Large intestine (tissue), 3 donors: ENCODE results near the gene DNAJB12. TPM values are rescaled to one million over a fixed set of nuclear protein-coding genes. Genes with fewer than 3 reads are reported as not detected.
"Not testable (repeated sequence)": the region's sequence is repeated elsewhere in the genome, so short reads cannot be mapped to it uniquely, and the experiment has no call there.

ENCODE experiments used
- DNase-seq, 2 donors: peaks; one replicate each; pipeline versions ENCODE4 v3.0.0 to v3.0.0-alpha.2; 2013
- H3K27ac ChIP-seq: one replicate; pipeline ENCODE4 v1.5.1; 2013; ENCODE audit warnings: low read length
- H3K27me3 ChIP-seq: 2 replicates; pipeline ENCODE4 v1.6.1; 2013; ENCODE audit warnings: low read length; ENCODE audit not compliant: control insufficient read depth, insufficient read depth
- H3K36me3 ChIP-seq: 2 replicates; pipeline ENCODE4 v1.6.1; 2013; ENCODE audit warnings: low read length; ENCODE audit not compliant: control insufficient read depth, insufficient read depth
- H3K4me1 ChIP-seq: one replicate; pipeline ENCODE4 v1.6.1; 2013; ENCODE audit warnings: low read length; ENCODE audit not compliant: control insufficient read depth, insufficient read depth
- H3K4me3 ChIP-seq: one replicate; pipeline ENCODE4 v1.5.1; 2013; ENCODE audit warnings: low read length
- H3K9me3 ChIP-seq: one replicate; pipeline ENCODE4 v1.6.1; 2013; ENCODE audit warnings: mild to moderate bottlenecking, low read depth, low read length, moderate library complexity; ENCODE audit not compliant: control insufficient read depth
- WGBS: methylation state at CpG from one replicate; pipeline ENCODE4 v1.1.5; 2013; ENCODE audit warnings: low lambda C conversion rate; ENCODE audit not compliant: insufficient coverage; 5-methylcytosine and 5-hydroxymethylcytosine counted together
- polyA plus RNA-seq: library from polyadenylated mRNA; unstranded; fragments of 120-200 nt; gene quantifications from one replicate; pipeline ENCODE4 v1.2.1, GENCODE V29; 2013

Gene DNAJB12
- polyA plus RNA-seq, 1 donor, result 35.3 TPM

DNA sequence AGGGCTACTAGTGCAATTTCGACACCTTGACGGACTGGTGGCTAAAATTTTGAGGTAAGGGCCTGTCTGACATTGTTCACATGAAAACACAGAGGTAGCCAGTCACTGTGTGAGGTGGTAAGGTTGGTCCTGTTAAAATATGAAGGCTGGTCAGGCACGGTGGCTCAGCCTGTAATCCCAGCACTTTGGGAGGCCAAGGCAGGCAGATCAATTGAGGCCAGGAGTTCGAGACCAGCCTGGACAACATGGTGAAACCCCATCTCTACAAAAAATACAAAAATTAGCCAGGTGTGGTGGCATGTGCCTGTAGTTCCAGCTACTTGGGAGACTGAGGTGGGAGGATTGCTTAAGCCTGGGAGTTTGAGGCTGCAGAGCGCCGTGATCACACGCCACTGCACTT is 47.0 kb downstream of the DNAJB12 start:
- Histone ChIP-seq H3K27ac (peak overlapping the region; percentile 74), H3K4me1 (peaks cover 25% of the 10 kb centered on the region)
- not testable (repeated sequence) for H3K27me3 ChIP-seq, DNase-seq, H3K36me3 ChIP-seq, H3K4me3 ChIP-seq, H3K9me3 ChIP-seq
- WGBS, result no CpG with 5 or more reads among the region's 7 CpGs

DNA sequence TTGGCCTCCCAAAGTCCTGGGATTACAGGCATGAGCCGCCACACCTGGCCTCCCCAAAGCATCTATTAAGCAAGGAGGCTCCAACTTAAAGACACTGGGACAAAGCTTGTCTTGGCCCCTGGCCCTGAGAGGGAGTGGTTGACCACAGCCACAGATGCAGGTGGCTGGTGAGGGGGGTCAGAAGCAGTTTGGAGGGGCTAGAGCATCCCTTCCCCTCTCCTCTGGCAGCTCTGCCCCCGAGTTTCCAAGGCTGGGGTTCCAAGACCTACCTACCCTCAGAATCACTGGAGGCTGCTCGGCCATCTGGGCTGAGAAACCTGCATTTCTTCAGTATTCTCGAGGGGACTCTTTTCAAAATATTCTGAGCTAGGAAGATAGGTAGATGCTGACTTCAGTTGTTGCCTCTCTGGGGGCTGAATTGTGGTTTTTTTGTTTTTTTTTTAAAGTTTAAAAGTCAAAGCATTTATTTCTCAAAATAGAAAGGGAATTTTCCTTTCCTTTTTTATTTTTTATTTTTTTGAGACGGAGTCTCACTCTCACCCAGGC is 48.4 kb downstream of the DNAJB12 start:
- no CpG with 5 or more reads among the region's 5 CpGs for WGBS
- no peaks in the 10 kb centered on the region for H3K27me3 ChIP-seq

DNA sequence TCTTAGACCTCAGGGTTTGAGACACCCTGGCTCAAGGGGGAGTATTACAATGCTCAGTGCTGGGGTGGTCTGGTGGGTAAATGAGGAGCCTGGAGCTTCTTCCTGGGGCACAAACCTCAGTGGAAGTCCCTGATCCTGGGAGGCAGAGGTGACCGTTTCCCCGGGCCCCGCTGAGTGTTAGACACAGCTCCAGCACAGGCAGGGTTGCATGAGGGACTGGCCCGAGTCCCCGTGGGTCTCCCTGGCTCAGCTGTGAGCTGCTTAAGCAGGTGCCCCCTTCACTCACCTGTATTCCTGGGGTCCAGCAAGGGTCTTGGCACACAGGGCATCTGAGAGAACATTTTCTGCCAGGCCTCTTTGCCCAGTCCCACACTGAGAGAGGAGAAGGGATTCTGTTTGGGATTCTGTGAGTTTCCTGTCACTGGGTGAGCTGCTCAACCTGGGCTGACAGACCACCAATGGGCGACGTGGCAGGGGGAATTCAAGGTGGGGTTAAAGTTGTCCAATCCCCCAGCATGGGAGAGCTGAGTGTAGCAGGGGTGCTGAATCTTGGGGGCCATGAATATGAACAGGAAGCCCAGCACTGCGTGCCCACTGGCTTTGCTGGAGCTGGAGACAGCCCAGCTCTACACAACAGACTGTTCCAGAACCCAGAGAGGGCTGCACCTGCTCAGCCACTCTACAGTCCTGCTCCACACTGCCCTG is 51.1 kb downstream of the DNAJB12 start:
- WGBS, result no CpG with 5 or more reads among the region's 8 CpGs
- no peak overlapping the region for H3K4me3 ChIP-seq

More for the DNA sequence above, 48.4 kb downstream of the DNAJB12 start:
- DNase-seq, result no peak
- H3K9me3 ChIP-seq, result no peaks in the 10 kb centered on the region
- peaks cover 25% of the 10 kb centered on the region for H3K4me1 ChIP-seq
- H3K27ac ChIP-seq, result no peak overlapping the region
- H3K4me3 ChIP-seq, result no peak overlapping the region
- H3K36me3 ChIP-seq, result no peaks in the 10 kb centered on the region

GRCh38 chr10:72298592-72299519 is 55.9 kb downstream of the DNAJB12 start:
- H3K4me3 ChIP-seq, result no peak overlapping the region
- H3K27ac ChIP-seq, result peak overlapping the region; percentile 47
- H3K4me1 ChIP-seq, result peaks cover 21% of the 10 kb centered on the region
- no CpG with 5 or more reads among the region's 16 CpGs for WGBS
- no peak for DNase-seq
- no peaks in the 10 kb centered on the region for H3K27me3 ChIP-seq
- H3K9me3 ChIP-seq, result peaks cover 5% of the 10 kb centered on the region
- H3K36me3 ChIP-seq, result no peaks in the 10 kb centered on the region

More for the DNA sequence above, 51.1 kb downstream of the DNAJB12 start:
- Histone ChIP-seq H3K27me3 (no peaks in the 10 kb centered on the region), H3K27ac (no peak overlapping the region), H3K9me3 (peaks cover 5% of the 10 kb centered on the region), H3K36me3 (no peaks in the 10 kb centered on the region), H3K4me1 (peaks cover 11% of the 10 kb centered on the region)
- no peak for DNase-seq

GRCh38 chr10:72297805-72298591 is 56.7 kb downstream of the DNAJB12 start:
- DNase-seq, result peak; percentile 97 to 98
- H3K36me3 ChIP-seq, result no peaks in the 10 kb centered on the region
- peak overlapping the region; percentile 68 for H3K27ac ChIP-seq
- H3K9me3 ChIP-seq, result peaks cover 5% of the 10 kb centered on the region
- H3K4me3 ChIP-seq, result peak overlapping the region; percentile 64
- no CpG with 5 or more reads among the region's 55 CpGs for WGBS
- H3K27me3 ChIP-seq, result no peaks in the 10 kb centered on the region
- peaks cover 21% of the 10 kb centered on the region for H3K4me1 ChIP-seq

- Histone ChIP-seq H3K9me3 (peaks cover 5% of the 10 kb centered on the region), H3K36me3 (no peaks in the 10 kb centered on the region), H3K4me1 (peaks cover 21% of the 10 kb centered on the region), H3K4me3 (peak overlapping the region; percentile 64), H3K27ac (peak overlapping the region; percentile 68), H3K27me3 (no peaks in the 10 kb centered on the region)
- no CpG with 5 or more reads among the region's 30 CpGs for WGBS
- DNase-seq, result peak; percentile 61 to 64
Measured at GRCh38 chr10:72297281-72297804, 57.4 kb downstream of the DNAJB12 start.

- not testable (repeated sequence) for H3K9me3 ChIP-seq, DNase-seq, H3K27me3 ChIP-seq, H3K36me3 ChIP-seq, H3K27ac ChIP-seq
- peaks cover 21% of the 10 kb centered on the region for H3K4me1 ChIP-seq
- H3K4me3 ChIP-seq, result peak overlapping the region; percentile 64
- WGBS, result no CpG with 5 or more reads among the region's 19 CpGs
Measured at GRCh38 chr10:72296829-72297280, 57.9 kb downstream of the DNAJB12 start.

GRCh38 chr10:72295330-72295910 is 59.3 kb downstream of the DNAJB12 start:
- Histone ChIP-seq H3K27me3 (no peaks in the 10 kb centered on the region), H3K9me3 (peaks cover 1% of the 10 kb centered on the region), H3K27ac (no peak overlapping the region), H3K36me3 (no peaks in the 10 kb centered on the region), H3K4me1 (peaks cover 21% of the 10 kb centered on the region), H3K4me3 (no peak overlapping the region)
- no CpG with 5 or more reads among the region's 8 CpGs for WGBS
- no peak for DNase-seq

DNA sequence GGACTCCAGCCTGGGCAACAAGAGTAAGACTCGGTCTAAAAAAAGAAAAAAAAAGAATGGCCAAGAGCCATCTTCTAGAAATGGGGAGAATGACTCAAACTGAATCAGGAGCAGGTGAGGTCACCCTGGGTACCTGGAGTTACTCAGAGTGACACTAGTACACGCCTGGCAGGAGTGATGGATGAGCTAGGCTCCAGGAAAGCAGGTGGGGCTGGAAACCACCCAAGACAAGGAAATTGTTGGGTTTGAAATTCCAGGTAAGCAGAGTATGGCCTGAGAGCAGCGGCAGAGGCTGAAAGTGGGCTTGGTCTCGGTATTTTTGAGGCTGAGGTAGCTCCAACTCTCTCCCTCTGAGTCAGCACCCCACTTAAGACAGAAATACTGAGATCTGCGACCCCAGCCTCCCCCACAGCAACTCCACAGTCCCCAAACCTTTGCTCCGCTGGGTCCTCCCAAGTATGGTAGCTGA is 62.5 kb downstream of the DNAJB12 start:
- Histone ChIP-seq H3K36me3 (no peaks in the 10 kb centered on the region), H3K27ac (no peak overlapping the region), H3K4me3 (no peak overlapping the region), H3K4me1 (peaks cover 10% of the 10 kb centered on the region), H3K9me3 (no peaks in the 10 kb centered on the region), H3K27me3 (no peaks in the 10 kb centered on the region)
- WGBS, result no CpG with 5 or more reads among the region's 6 CpGs
- DNase-seq, result no peak
